Type B pancreatic cell (in vitro differentiated cells): ENCODE results near the gene KRTAP2-2. TPM values are rescaled to one million over a fixed set of nuclear protein-coding genes. Genes with fewer than 3 reads are reported as not detected.
A peak's percentile ranks its signal among the peaks of the same experiment; 100 is the strongest.
"Not testable (repeated sequence)": the region's sequence is repeated elsewhere in the genome, so short reads cannot be mapped to it uniquely, and the experiment has no call there.

Source experiments
- DNase-seq: peaks from one replicate; pipeline ENCODE4 v3.0.0; 2021; ENCODE audit warnings: mixed read lengths; ENCODE audit not compliant: unreplicated experiment; ENCODE audit errors: extremely low spot score
- H3K27ac Mint-ChIP-seq: 2 replicates; pipeline ENCODE4 v1.8.0; 2021; ENCODE audit warnings: mild to moderate bottlenecking, mixed read lengths
- H3K27me3 Mint-ChIP-seq: 2 replicates; pipeline ENCODE4 v1.8.0; 2021; ENCODE audit warnings: mixed read lengths
- H3K36me3 Mint-ChIP-seq: 2 replicates; pipeline ENCODE4 v1.8.0; 2021; ENCODE audit warnings: mixed read lengths
- H3K4me1 Mint-ChIP-seq: one replicate; pipeline ENCODE4 v1.8.0; 2021; ENCODE audit warnings: mixed read lengths; ENCODE audit not compliant: unreplicated experiment
- H3K4me3 Mint-ChIP-seq: 2 replicates; pipeline ENCODE4 v1.8.0; 2021; ENCODE audit warnings: mild to moderate bottlenecking, mixed read lengths
- H3K9me3 Mint-ChIP-seq: 2 replicates; pipeline ENCODE4 v1.8.0; 2021; ENCODE audit warnings: mixed read lengths
- long read RNA-seq: library from polyadenylated mRNA; unstranded; transcript quantifications from one replicate; pipeline ENCODE4 v2.0.0, GENCODE V29; 2020
- total RNA-seq: library from RNA; stranded (reverse); gene quantifications from 2 replicates; pipeline ENCODE4 v1.2.1, GENCODE V29; 2021; ENCODE audit warnings: low replicate concordance
- TF ChIP-seq, protein P1 (sequence below): fragments of 200-600 bp; sonication (generic); conservative IDR thresholded peaks from 2 replicates; pipeline ENCODE4 v1.5.0; 2021; ENCODE audit warnings: antibody characterized with exemption, mild to moderate bottlenecking

KRTAP2-2 gene, protein sequence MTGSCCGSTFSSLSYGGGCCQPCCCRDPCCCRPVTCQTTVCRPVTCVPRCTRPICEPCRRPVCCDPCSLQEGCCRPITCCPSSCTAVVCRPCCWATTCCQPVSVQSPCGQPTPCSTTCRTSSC
- total RNA-seq: not detected in 2 replicates
- long read RNA-seq: 0 reads

DNA sequence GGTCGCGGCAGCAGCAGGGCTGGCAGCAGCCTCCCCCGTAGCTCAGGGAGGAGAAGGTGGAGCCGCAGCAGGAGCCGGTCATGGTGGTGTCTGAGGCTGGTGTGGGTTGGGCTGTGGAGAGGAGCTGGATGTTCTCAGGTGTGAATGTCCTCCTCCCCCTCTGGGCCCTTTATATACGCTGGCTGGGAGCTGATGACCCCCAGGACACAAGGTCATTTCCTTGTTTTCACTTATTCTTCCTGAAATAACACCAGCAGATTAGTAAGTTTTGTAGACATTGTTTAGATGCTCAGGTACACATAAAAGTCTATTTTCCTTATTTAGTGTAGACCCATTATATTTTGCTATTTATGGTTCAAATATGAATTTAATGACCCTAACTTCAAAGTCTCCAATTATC, at the start of gene KRTAP2-2:
Gene KRTAP2-2 (minus strand): TSS at position 101 of the 400 bp plus-strand sequence. CDS start 19 bp downstream, at position 82.
- H3K36me3 Mint-ChIP-seq, H3K4me3 Mint-ChIP-seq, H3K27ac Mint-ChIP-seq, DNase-seq, H3K4me1 Mint-ChIP-seq, H3K27me3 Mint-ChIP-seq: not testable (repeated sequence)
- H3K9me3 Mint-ChIP-seq: peaks cover 12% of the 10 kb centered on the region

DNA sequence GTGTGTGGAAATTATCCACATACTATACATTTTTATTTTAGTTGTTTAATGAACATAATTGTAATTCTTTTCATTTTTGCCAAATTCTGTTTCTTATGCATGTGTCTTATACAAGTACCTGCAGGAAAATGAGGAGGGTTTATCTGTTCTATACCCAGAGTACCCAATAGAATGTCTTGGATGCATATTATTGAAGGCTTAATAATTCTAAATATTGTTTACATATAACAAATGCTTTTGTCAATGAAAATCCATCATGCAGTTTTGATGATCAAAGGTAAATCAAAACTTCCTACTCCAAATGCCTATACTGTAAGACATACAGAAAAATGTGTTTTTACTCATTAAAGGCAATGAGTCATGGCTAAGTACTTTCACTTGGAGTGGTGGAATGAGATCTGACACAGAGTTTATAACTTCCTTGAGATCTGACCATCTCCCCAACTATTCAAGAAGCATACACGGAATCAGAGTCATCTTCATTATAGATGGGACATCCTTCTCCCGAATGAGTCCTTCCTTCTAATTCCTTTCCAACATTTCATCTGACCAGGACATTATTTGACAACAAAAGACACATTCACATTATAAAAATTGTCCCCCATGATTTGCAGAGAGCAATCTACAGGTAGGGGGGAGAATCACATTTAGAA, 49.5 kb upstream of the KRTAP2-2 start:
- DNase-seq, H3K27ac Mint-ChIP-seq, H3K4me3 Mint-ChIP-seq, H3K36me3 Mint-ChIP-seq, H3K27me3 Mint-ChIP-seq: not testable (repeated sequence)
- Mint-ChIP-seq H3K9me3 (peaks cover 12% of the 10 kb centered on the region), H3K4me1 (peaks cover 14% of the 10 kb centered on the region)

DNA sequence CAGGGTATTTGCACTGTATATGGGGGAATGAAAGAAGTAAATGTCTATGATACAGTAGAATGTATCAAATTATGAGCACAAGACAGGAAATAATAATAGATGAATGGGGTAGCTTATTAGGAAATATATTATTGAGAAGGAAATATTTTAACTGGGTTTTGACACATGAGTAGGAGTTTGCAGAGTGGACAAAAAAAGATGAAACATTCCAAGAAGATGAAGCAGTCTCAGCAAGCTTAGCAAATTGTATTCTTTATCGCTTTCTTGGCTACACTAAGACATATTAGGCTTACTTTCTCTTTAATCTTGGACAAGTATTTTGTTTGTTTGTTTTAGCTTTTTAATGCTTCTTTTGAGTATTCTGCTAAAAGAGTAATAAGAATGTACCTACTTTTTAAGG, 48.9 kb upstream of the KRTAP2-2 start:
- Mint-ChIP-seq H3K27me3 (no peaks in the 10 kb centered on the region), H3K9me3 (peaks cover 10% of the 10 kb centered on the region), H3K27ac (no peak overlapping the region), H3K4me3 (no peak overlapping the region), H3K36me3 (peaks cover 5% of the 10 kb centered on the region), H3K4me1 (peaks cover 14% of the 10 kb centered on the region)
- TF ChIP-seq, protein P1, sequence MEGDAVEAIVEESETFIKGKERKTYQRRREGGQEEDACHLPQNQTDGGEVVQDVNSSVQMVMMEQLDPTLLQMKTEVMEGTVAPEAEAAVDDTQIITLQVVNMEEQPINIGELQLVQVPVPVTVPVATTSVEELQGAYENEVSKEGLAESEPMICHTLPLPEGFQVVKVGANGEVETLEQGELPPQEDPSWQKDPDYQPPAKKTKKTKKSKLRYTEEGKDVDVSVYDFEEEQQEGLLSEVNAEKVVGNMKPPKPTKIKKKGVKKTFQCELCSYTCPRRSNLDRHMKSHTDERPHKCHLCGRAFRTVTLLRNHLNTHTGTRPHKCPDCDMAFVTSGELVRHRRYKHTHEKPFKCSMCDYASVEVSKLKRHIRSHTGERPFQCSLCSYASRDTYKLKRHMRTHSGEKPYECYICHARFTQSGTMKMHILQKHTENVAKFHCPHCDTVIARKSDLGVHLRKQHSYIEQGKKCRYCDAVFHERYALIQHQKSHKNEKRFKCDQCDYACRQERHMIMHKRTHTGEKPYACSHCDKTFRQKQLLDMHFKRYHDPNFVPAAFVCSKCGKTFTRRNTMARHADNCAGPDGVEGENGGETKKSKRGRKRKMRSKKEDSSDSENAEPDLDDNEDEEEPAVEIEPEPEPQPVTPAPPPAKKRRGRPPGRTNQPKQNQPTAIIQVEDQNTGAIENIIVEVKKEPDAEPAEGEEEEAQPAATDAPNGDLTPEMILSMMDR: no peak
- no peak for DNase-seq

DNA sequence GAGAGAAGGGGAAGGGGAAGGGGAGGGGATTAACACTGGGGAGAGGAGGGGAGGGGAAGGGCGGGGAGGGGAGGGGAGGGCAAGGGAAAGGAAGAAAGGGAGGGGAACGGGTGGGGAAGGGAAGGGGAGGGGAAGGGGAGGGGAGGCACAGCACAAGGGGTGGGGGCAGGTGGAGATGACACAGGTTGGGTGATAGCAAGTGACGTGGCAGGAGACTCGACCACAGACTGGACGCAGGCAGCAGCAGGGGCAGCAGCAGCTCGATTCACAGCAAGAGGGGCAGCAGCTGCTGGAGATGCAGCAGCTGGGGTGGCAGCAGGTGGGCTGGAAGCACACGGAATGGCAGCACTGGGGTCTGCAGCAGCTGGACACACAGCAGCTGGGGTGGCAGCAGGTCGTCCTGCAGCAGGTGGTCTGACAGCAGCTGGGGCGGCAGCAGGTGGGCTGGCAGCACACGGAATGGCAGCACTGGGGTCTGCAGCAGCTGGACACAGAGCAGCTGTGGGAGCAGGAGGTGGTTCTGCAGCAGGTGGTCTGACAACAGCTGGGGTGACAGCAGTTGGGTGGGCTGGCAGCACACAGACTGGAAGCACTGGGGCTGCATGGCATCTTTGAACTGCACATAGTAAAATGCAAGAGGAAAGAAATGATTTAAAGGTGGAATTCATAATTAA, 46.7 kb upstream of the KRTAP2-2 start, which contains the start of gene KRTAP4-16:
Gene KRTAP4-16 (minus strand): TSS at position 624 of the 674 bp plus-strand sequence. CDS start 0 bp downstream, at position 624.
- H3K36me3 Mint-ChIP-seq: peaks cover 5% of the 10 kb centered on the region
- peaks cover 6% of the 10 kb centered on the region for H3K9me3 Mint-ChIP-seq
- H3K27me3 Mint-ChIP-seq: no peaks in the 10 kb centered on the region
- no peak within 1 kb of the TSS for H3K27ac Mint-ChIP-seq
- DNase-seq: no peak
- peaks cover 14% of the 10 kb centered on the region for H3K4me1 Mint-ChIP-seq
- TF ChIP-seq, protein P1: no peak
- H3K4me3 Mint-ChIP-seq: no peak within 1 kb of the TSS

DNA sequence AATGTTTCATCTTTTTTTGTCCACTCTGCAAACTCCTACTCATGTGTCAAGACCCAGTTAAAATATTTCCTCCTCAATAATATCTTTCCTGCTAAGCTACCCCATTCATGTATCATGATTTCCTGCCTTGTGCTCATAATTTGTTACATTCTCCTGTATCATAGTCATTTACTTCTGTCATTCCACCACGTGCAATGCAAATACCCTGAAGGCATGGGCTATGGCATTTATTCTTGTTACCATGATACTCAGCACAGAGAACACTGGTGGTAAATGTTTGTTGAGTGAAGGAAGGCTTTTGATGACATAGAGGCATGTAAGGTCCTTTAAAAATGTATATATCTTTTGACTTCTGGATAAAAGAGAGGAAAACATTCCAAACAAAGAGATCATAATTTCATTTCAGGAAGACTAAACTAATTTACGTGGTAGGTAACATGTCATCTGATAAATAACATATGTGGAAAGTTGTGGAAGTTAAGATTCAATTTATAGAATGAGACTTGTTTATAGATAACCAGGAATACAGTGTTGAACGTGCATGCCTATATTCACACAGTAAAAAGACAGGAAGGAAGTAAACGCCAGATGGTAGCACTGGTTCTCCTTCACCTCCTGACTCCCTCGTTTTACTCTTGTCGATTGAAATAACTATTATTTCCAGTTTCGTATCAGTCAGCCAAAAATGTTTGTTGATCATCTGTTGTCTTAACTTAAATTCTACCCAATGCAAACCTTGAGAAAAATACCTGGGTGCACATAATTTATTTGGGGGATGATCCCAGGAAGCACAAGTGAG, 44.9 kb upstream of the KRTAP2-2 start:
- DNase-seq, H3K27me3 Mint-ChIP-seq: not testable (repeated sequence)

DNA sequence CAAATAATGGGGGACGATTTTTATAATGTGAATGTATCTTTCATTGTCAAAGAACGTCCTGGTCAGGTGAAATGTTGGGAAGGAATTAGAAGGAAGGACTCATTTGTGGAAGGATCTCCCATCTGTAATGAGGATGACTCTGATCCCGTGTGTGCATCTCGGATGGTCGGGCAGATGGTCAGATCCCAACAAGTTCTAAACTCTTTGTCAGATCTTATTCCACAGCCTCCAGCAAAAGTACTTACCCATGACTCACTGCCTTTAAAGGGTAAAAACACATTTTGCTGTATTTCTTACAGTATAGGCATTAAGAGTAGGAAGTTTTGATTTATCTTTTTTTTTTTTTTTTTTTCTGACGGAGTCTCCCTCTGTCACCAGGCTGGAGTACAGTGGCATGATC, 43.5 kb upstream of the KRTAP2-2 start:
- TF ChIP-seq, protein P1: no peak
- H3K27ac Mint-ChIP-seq: no peak overlapping the region
- no peak overlapping the region for H3K4me3 Mint-ChIP-seq
- H3K9me3 Mint-ChIP-seq: peaks cover 6% of the 10 kb centered on the region
- no peaks in the 10 kb centered on the region for H3K27me3 Mint-ChIP-seq
- H3K36me3 Mint-ChIP-seq: peaks cover 5% of the 10 kb centered on the region
- peaks cover 10% of the 10 kb centered on the region for H3K4me1 Mint-ChIP-seq
- no peak for DNase-seq

More for the DNA sequence above, 44.9 kb upstream of the KRTAP2-2 start:
- Mint-ChIP-seq H3K27ac (peak overlapping the region; percentile 79), H3K4me3 (peak overlapping the region; percentile 46), H3K4me1 (peaks cover 13% of the 10 kb centered on the region)
- H3K9me3 Mint-ChIP-seq, H3K36me3 Mint-ChIP-seq: not testable (repeated sequence)
